ENCODE measurements around the gene CISTR.

Gene CISTR

GRCh38 chr12:53754633-53755264 lies 3.0 kb upstream of the CISTR start:
- H3K9me3 ChIP-seq (ENCODE audit: control insufficient read depth in 2 of 2, low read length in 2 of 2), result no peaks in the 10 kb centered on the region
- no peak overlapping the region for H3K27ac ChIP-seq (ENCODE audit: low read length)
- no peak overlapping the region for H3K4me3 ChIP-seq (ENCODE audit: low read length in 2 of 2)
- peaks cover 13 to 28% of the 10 kb centered on the region in 2 donors for H3K27me3 ChIP-seq (ENCODE audit: control insufficient read depth in 1 of 2, insufficient read depth in 2 of 2, low read length in 2 of 2)
- H3K36me3 ChIP-seq (ENCODE audit: control insufficient read depth in 2 of 2, insufficient read depth in 2 of 2, low read length in 2 of 2), result no peaks in the 10 kb centered on the region
- H3K9ac ChIP-seq (ENCODE audit: low read length in 2 of 2), result no peak overlapping the region
- H3K4me1 ChIP-seq (ENCODE audit: control insufficient read depth, insufficient read depth, low read length), result peaks cover 41% of the 10 kb centered on the region

- Histone ChIP-seq H3K4me3 (ENCODE audit: low read length in 2 of 2) (no peak overlapping the region), H3K4me1 (ENCODE audit: control insufficient read depth, insufficient read depth, low read length) (peaks cover 41% of the 10 kb centered on the region), H3K27me3 (ENCODE audit: control insufficient read depth in 1 of 2, insufficient read depth in 2 of 2, low read length in 2 of 2) (peaks cover 9 to 28% of the 10 kb centered on the region in 2 donors), H3K27ac (ENCODE audit: low read length) (no peak overlapping the region), H3K36me3 (ENCODE audit: control insufficient read depth in 2 of 2, insufficient read depth in 2 of 2, low read length in 2 of 2) (no peaks in the 10 kb centered on the region), H3K9ac (ENCODE audit: low read length in 2 of 2) (no peak overlapping the region), H3K9me3 (ENCODE audit: control insufficient read depth in 2 of 2, low read length in 2 of 2) (no peaks in the 10 kb centered on the region)
Observed at GRCh38 chr12:53754188-53754585, 2.4 kb upstream of the CISTR start.

- peak overlapping the region; percentile 71 for H3K27ac ChIP-seq (ENCODE audit: low read length)
- H3K9me3 ChIP-seq (ENCODE audit: control insufficient read depth in 2 of 2, low read length in 2 of 2), result no peaks in the 10 kb centered on the region
- peaks cover 41% of the 10 kb centered on the region for H3K4me1 ChIP-seq (ENCODE audit: control insufficient read depth, insufficient read depth, low read length)
- H3K36me3 ChIP-seq (ENCODE audit: control insufficient read depth in 2 of 2, insufficient read depth in 2 of 2, low read length in 2 of 2), result no peaks in the 10 kb centered on the region
- peak overlapping the region in 1 of 2 donors; percentile 29 for H3K9ac ChIP-seq (ENCODE audit: low read length in 2 of 2)
- peaks cover 4 to 22% of the 10 kb centered on the region in 2 donors for H3K27me3 ChIP-seq (ENCODE audit: control insufficient read depth in 1 of 2, insufficient read depth in 2 of 2, low read length in 2 of 2)
- H3K4me3 ChIP-seq (ENCODE audit: low read length in 2 of 2), result no peak overlapping the region
Observed at GRCh38 chr12:53752621-53753020, 842 bp upstream of the CISTR start.

GRCh38 chr12:53752192-53752601 lies 418 bp upstream of the CISTR start:
- Histone ChIP-seq H3K4me1 (ENCODE audit: control insufficient read depth, insufficient read depth, low read length) (peaks cover 38% of the 10 kb centered on the region), H3K27me3 (ENCODE audit: control insufficient read depth in 1 of 2, insufficient read depth in 2 of 2, low read length in 2 of 2) (peaks cover 8 to 21% of the 10 kb centered on the region in 2 donors), H3K36me3 (ENCODE audit: control insufficient read depth in 2 of 2, insufficient read depth in 2 of 2, low read length in 2 of 2) (no peaks in the 10 kb centered on the region), H3K27ac (ENCODE audit: low read length) (peak overlapping the region; percentile 71), H3K9ac (ENCODE audit: low read length in 2 of 2) (peak overlapping the region in 1 of 2 donors; percentile 29), H3K4me3 (ENCODE audit: low read length in 2 of 2) (peak overlapping the region; percentile 61 to 79), H3K9me3 (ENCODE audit: control insufficient read depth in 2 of 2, low read length in 2 of 2) (no peaks in the 10 kb centered on the region)

- H3K4me3 ChIP-seq (ENCODE audit: low read length in 2 of 2), result peak overlapping the region; percentile 61 to 79
- H3K27me3 ChIP-seq (ENCODE audit: control insufficient read depth in 1 of 2, insufficient read depth in 2 of 2, low read length in 2 of 2), result peaks cover 11 to 18% of the 10 kb centered on the region in 2 donors
Observed at GRCh38 chr12:53750812-53751335, 905 bp downstream of the CISTR start.

GRCh38 chr12:53749986-53750811 lies 1.6 kb downstream of the CISTR start:
- Histone ChIP-seq H3K27me3 (ENCODE audit: control insufficient read depth in 1 of 2, insufficient read depth in 2 of 2, low read length in 2 of 2) (peaks cover 11 to 16% of the 10 kb centered on the region in 2 donors), H3K4me3 (ENCODE audit: low read length in 2 of 2) (peak overlapping the region; percentile 61 to 79)

More at GRCh38 chr12:53750812-53751335, 905 bp downstream of the CISTR start:
- peak overlapping the region; percentile 71 for H3K27ac ChIP-seq (ENCODE audit: low read length)
- no peaks in the 10 kb centered on the region for H3K9me3 ChIP-seq (ENCODE audit: control insufficient read depth in 2 of 2, low read length in 2 of 2)
- H3K36me3 ChIP-seq (ENCODE audit: control insufficient read depth in 2 of 2, insufficient read depth in 2 of 2, low read length in 2 of 2), result no peaks in the 10 kb centered on the region
- H3K4me1 ChIP-seq (ENCODE audit: control insufficient read depth, insufficient read depth, low read length), result peaks cover 41% of the 10 kb centered on the region
- peak overlapping the region in 1 of 2 donors; percentile 60 for H3K9ac ChIP-seq (ENCODE audit: low read length in 2 of 2)

GRCh38 chr12:53748072-53748840 lies 3.5 kb downstream of the CISTR start:
- Histone ChIP-seq H3K36me3 (ENCODE audit: control insufficient read depth in 2 of 2, insufficient read depth in 2 of 2, low read length in 2 of 2) (no peaks in the 10 kb centered on the region), H3K4me1 (ENCODE audit: control insufficient read depth, insufficient read depth, low read length) (peaks cover 30% of the 10 kb centered on the region), H3K4me3 (ENCODE audit: low read length in 2 of 2) (no peak overlapping the region), H3K27ac (ENCODE audit: low read length) (no peak overlapping the region), H3K9ac (ENCODE audit: low read length in 2 of 2) (no peak overlapping the region), H3K27me3 (ENCODE audit: control insufficient read depth in 1 of 2, insufficient read depth in 2 of 2, low read length in 2 of 2) (peaks cover 11 to 21% of the 10 kb centered on the region in 2 donors), H3K9me3 (ENCODE audit: control insufficient read depth in 2 of 2, low read length in 2 of 2) (no peaks in the 10 kb centered on the region)

More at GRCh38 chr12:53749986-53750811, 1.6 kb downstream of the CISTR start:
- Histone ChIP-seq H3K36me3 (ENCODE audit: control insufficient read depth in 2 of 2, insufficient read depth in 2 of 2, low read length in 2 of 2) (no peaks in the 10 kb centered on the region), H3K4me1 (ENCODE audit: control insufficient read depth, insufficient read depth, low read length) (peaks cover 41% of the 10 kb centered on the region), H3K9ac (ENCODE audit: low read length in 2 of 2) (peak overlapping the region in 1 of 2 donors; percentile 29), H3K9me3 (ENCODE audit: control insufficient read depth in 2 of 2, low read length in 2 of 2) (no peaks in the 10 kb centered on the region), H3K27ac (ENCODE audit: low read length) (no peak overlapping the region)

GRCh38 chr12:53747095-53747494 lies 4.7 kb downstream of the CISTR start:
- Histone ChIP-seq H3K4me3 (ENCODE audit: low read length in 2 of 2) (no peak overlapping the region), H3K36me3 (ENCODE audit: control insufficient read depth in 2 of 2, insufficient read depth in 2 of 2, low read length in 2 of 2) (no peaks in the 10 kb centered on the region), H3K4me1 (ENCODE audit: control insufficient read depth, insufficient read depth, low read length) (peaks cover 28% of the 10 kb centered on the region), H3K9ac (ENCODE audit: low read length in 2 of 2) (no peak overlapping the region), H3K27ac (ENCODE audit: low read length) (no peak overlapping the region), H3K27me3 (ENCODE audit: control insufficient read depth in 1 of 2, insufficient read depth in 2 of 2, low read length in 2 of 2) (peaks cover 23 to 31% of the 10 kb centered on the region in 2 donors), H3K9me3 (ENCODE audit: control insufficient read depth in 2 of 2, low read length in 2 of 2) (no peaks in the 10 kb centered on the region)

GRCh38 chr12:53746592-53747092 lies 5.1 kb downstream of the CISTR start:
- no peak overlapping the region for H3K4me3 ChIP-seq (ENCODE audit: low read length in 2 of 2)
- H3K9ac ChIP-seq (ENCODE audit: low read length in 2 of 2), result no peak overlapping the region
- H3K27me3 ChIP-seq (ENCODE audit: control insufficient read depth in 1 of 2, insufficient read depth in 2 of 2, low read length in 2 of 2), result peaks cover 25 to 32% of the 10 kb centered on the region in 2 donors
- no peaks in the 10 kb centered on the region for H3K9me3 ChIP-seq (ENCODE audit: control insufficient read depth in 2 of 2, low read length in 2 of 2)
- no peaks in the 10 kb centered on the region for H3K36me3 ChIP-seq (ENCODE audit: control insufficient read depth in 2 of 2, insufficient read depth in 2 of 2, low read length in 2 of 2)
- no peak overlapping the region for H3K27ac ChIP-seq (ENCODE audit: low read length)
- peaks cover 25% of the 10 kb centered on the region for H3K4me1 ChIP-seq (ENCODE audit: control insufficient read depth, insufficient read depth, low read length)

GRCh38 chr12:53744751-53745150 lies 7.0 kb downstream of the CISTR start:
- H3K4me3 ChIP-seq (ENCODE audit: low read length in 2 of 2), result no peak overlapping the region
- H3K4me1 ChIP-seq (ENCODE audit: control insufficient read depth, insufficient read depth, low read length), result peaks cover 14% of the 10 kb centered on the region
- H3K36me3 ChIP-seq (ENCODE audit: control insufficient read depth in 2 of 2, insufficient read depth in 2 of 2, low read length in 2 of 2), result no peaks in the 10 kb centered on the region
- H3K9ac ChIP-seq (ENCODE audit: low read length in 2 of 2), result no peak overlapping the region
- peaks cover 42 to 43% of the 10 kb centered on the region in 2 donors for H3K27me3 ChIP-seq (ENCODE audit: control insufficient read depth in 1 of 2, insufficient read depth in 2 of 2, low read length in 2 of 2)
- H3K9me3 ChIP-seq (ENCODE audit: control insufficient read depth in 2 of 2, low read length in 2 of 2), result no peaks in the 10 kb centered on the region
- no peak overlapping the region for H3K27ac ChIP-seq (ENCODE audit: low read length)

Measured in stomach smooth muscle (tissue), 2 donors.